HAP-1 (cell line): ENCODE results near the gene BLNK.

Experiments
- DNase-seq, 2 experiments: peaks; one replicate each; pipeline ENCODE4 v3.0.0-alpha.2; 2016 to 2020; ENCODE audit warnings: low spot score in 2 of 2
- H3K27me3 ChIP-seq: fragments of 250-450 bp; sonication (Bioruptor Pico); 2 replicates; pipeline ENCODE4 v1.5.1; 2020; ENCODE audit warnings: low read depth, mild to moderate bottlenecking, moderate library complexity
- H3K36me3 ChIP-seq: fragments of 250-450 bp; sonication (Bioruptor Pico); replicated peaks from 2 replicates; pipeline ENCODE4 v1.5.1; 2020; ENCODE audit warnings: mild to moderate bottlenecking
- H3K4me1 ChIP-seq: fragments of 250-450 bp; sonication (Bioruptor Pico); 2 replicates; pipeline ENCODE4 v1.5.1; 2020; ENCODE audit warnings: mild to moderate bottlenecking
- H3K4me3 ChIP-seq: fragments of 250-450 bp; sonication (Bioruptor Pico); 2 replicates; pipeline ENCODE4 v1.5.1; 2020; ENCODE audit warnings: mild to moderate bottlenecking, moderate library complexity
- H3K9me3 ChIP-seq: fragments of 250-450 bp; sonication (Bioruptor Pico); 2 replicates; pipeline ENCODE4 v1.5.1; 2020; ENCODE audit warnings: mild to moderate bottlenecking, moderate library complexity
- in situ Hi-C: fragments of 300-500 bp; cut with MboI; formaldehyde crosslinking; loops from 3 replicates; pipeline ENCODE4 v1.14.3; 2020; ENCODE audit warnings: low sequenced_read_pairs, inconsistent platforms, mixed read lengths

The BLNK gene

DNA sequence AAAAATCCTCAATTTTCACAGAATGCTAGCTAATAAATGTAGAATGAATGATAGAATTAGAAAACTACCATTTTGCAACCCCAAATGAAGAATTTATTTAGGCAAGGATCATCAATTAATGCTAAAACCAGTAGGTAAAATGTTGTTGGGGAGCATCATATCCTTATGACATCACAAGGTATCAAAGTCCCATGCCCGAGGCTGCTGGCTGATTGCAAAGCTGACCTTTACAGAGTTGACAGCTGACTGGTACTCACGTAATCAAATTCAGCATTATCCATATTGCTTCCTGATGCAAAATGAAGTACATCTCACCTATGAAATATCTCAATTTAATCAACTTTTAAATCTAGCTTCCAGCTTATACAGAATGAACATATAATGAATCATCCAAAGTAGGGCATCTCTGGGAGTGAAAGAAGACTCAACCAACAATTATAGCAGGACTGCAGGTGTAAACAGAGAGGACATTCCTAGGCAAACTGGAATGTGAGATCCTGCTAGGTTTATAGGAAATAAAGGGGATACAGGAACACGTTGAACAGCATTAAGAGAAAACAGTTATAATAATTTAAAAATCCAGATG lies 10.2 kb upstream of the BLNK start:
- Histone ChIP-seq H3K4me1 (no peaks in the 10 kb centered on the region), H3K9me3 (no peaks in the 10 kb centered on the region), H3K4me3 (no peak overlapping the region), H3K36me3 (no peaks in the 10 kb centered on the region), H3K27me3 (peaks cover 12% of the 10 kb centered on the region; the same call in 1 of the 2 replicates)
- DNase-seq: no peak
- in situ Hi-C loops: no loop called here

DNA sequence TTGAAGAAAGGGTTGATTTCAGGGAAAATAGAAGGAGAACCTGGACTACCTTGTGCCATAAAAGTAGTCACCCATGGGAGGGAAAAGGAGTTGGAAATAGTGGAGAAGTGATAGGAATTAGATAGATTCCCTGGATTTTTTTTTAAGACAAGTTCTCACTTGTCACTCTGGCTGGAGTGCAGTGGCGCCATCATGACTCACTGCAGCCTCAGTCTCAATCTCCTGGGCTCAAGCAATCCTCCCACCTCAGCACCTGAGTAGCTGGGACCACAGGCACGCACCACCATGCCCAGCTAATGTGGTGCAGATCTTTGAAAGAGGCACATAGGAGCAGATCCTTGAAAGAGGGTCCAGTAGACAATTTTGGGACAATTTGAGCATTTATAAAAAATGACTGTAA lies 9.5 kb upstream of the BLNK start:
- peaks cover 12% of the 10 kb centered on the region; the same call in 1 of the 2 replicates for H3K27me3 ChIP-seq
- H3K4me1 ChIP-seq: no peaks in the 10 kb centered on the region
- no peak overlapping the region for H3K4me3 ChIP-seq
- no peaks in the 10 kb centered on the region for H3K9me3 ChIP-seq
- no peaks in the 10 kb centered on the region for H3K36me3 ChIP-seq
- in situ Hi-C loops: no loop called here
- DNase-seq: no peak

DNA sequence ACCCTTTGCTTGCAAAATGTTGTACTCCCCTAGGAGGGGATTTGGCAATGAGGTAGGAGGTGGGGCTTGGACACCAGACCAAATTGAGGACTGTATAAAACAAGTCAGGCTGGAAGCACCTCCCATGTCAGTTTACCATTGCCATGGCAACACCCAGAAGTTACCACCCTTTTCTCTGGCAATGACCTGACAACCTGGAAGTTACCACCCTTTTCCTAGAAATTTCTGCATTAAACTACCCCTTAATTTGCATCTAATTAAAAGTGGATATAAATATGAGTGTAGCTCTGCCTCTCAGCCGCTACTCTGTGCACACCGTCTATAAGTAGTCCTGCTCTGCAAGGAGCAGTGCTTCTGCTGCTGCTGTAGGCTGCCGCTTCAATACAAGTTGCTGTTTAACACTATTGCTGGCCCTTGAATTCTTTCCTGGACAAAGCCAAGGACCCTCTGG lies 7.8 kb upstream of the BLNK start:
- no peak overlapping the region for H3K4me3 ChIP-seq
- H3K27me3 ChIP-seq: peaks cover 12% of the 10 kb centered on the region; the same call in 1 of the 2 replicates
- no peak for DNase-seq
- H3K9me3 ChIP-seq: no peaks in the 10 kb centered on the region
- H3K36me3 ChIP-seq: no peaks in the 10 kb centered on the region
- H3K4me1 ChIP-seq: no peaks in the 10 kb centered on the region
- in situ Hi-C loops: no loop called here

DNA sequence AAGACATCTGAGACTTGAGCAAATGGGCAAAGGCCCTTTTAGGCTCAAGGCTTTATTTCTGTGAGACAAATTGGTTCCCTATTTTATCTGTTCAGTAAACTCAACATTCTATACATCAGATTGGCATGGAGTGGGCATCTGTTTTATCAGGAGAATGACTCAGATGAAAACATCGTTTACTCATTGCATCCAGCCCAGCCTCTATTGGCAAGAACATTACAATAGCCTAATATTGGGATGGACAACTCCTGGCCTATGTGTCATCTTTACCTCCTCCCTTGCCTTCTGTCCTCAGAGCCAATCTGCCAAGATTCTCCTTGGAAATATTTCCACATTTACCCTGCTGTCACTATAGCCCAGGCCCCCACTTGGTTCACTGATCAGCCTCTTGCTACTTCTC lies 5.5 kb upstream of the BLNK start:
- H3K27me3 ChIP-seq: peaks cover 5% of the 10 kb centered on the region; the same call in 1 of the 2 replicates

DNA sequence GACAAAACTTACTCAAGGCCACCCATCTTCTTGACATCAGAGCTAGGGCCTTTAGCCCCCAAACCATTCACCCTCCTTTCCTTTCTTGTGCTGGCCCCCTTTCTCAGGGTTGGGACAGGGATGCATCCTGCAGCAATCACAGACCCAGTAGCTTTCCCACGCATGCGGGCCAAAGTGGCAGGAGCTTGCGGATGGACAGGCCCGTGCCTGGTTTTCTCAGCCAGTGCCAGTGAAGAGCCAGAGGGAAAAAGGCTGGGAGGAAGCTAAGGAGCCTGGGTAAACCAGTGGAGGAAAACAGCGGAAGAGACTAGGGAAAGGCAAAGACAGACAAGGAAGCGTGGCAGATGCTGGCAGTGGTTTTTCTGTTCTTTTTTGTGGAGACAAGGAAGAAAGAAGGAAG lies 5.1 kb upstream of the BLNK start:
- H3K4me1 ChIP-seq: no peaks in the 10 kb centered on the region
- DNase-seq: no peak
- H3K36me3 ChIP-seq: no peaks in the 10 kb centered on the region
- peaks cover 4% of the 10 kb centered on the region; the same call in 1 of the 2 replicates for H3K27me3 ChIP-seq
- H3K4me3 ChIP-seq: no peak overlapping the region
- no peaks in the 10 kb centered on the region for H3K9me3 ChIP-seq
- in situ Hi-C loops: no loop called here

More for the DNA sequence above, 5.5 kb upstream of the BLNK start:
- Histone ChIP-seq H3K36me3 (no peaks in the 10 kb centered on the region), H3K9me3 (no peaks in the 10 kb centered on the region), H3K4me1 (no peaks in the 10 kb centered on the region), H3K4me3 (no peak overlapping the region)
- in situ Hi-C loops: no loop called here
- no peak for DNase-seq

DNA sequence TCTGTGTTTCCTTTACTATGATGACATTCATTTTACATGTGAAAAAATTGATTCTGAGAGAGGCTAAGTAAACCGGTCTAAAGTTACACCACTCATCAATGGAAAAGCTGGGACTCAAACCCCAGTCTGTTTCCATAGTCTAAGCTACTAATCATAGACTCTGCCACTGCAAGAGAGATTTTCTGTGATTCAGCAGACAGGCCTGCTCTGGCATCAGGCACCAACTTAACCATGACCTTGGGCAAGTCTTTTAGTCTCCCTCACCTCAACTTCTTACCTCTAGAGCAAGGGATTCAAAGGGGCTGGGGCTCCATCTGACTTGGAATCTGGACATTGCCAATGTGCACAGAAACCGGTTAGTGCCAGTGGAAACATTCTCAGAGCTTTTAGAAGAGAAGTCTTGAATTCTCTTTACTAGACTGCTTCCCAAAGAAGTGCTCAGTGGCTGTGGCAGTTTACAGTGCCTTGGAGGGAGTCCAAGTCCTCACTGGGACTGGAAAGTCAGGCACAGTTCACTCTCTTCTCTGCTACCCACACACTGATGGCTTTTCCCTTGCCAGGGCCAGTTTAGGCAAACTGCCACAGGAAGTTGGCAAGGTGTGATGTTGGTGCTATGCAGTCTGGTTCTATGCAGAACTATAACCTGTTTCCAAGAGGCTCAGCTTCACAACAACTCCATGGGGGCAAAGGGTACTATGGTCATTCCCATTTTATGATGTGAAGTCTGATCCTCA lies 4.5 kb upstream of the BLNK start:
- no peaks in the 10 kb centered on the region; the same call in 1 of the 2 replicates for H3K27me3 ChIP-seq
- H3K4me3 ChIP-seq: no peak overlapping the region
- in situ Hi-C loops: no loop called here
- no peaks in the 10 kb centered on the region for H3K9me3 ChIP-seq
- H3K36me3 ChIP-seq: no peaks in the 10 kb centered on the region
- no peak for DNase-seq
- H3K4me1 ChIP-seq: no peaks in the 10 kb centered on the region

DNA sequence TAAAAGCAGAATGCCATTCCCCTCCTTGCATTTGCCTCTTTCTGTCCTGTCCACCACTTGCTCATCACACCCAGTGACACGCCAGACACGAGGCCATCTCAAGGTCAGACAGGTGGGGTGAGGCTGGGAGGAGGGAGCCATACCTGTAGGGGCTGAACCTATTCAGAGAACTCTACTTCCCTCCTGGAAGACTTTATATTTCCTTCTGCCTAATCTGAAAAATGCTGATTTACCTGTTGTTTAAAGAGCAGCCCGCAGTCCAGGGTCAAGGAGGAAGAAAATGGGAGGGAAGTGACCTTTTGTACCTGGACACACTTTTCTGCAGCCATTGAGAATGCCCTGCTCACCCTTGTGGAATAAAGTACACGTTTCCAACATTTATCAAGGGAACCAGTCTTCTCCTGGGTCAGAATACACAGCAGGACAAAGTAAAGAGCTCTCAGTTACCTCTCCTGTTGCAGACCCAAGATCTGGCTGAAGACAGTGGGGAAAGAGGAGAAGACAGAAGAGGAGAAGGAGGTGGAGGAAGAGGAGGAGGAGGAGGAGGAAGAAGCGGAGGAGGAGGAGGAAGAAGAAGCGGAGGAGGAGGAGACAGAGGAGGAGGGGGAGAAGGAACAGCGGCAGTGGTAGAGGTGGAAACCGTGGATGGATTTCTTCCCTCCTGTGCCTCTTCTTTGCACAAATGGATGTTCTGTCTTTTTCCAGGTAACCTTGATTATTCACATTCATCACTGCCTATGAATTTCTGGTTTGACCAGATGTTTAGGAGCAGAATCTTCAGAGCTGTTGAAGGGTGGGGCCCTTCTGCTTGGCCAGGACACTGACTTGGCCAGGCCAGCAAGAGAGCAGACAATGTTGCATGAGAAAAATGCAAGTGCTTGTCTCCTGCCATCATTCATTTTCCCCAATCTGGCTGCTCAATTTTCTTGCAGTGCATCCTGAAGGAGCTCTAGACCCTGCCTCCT lies 1.2 kb upstream of the BLNK start:
- Histone ChIP-seq H3K4me1 (no peaks in the 10 kb centered on the region), H3K36me3 (no peaks in the 10 kb centered on the region), H3K27me3 (no peaks in the 10 kb centered on the region), H3K9me3 (no peaks in the 10 kb centered on the region), H3K4me3 (no peak overlapping the region)
- no peak for DNase-seq
- in situ Hi-C loops: no loop called here

DNA sequence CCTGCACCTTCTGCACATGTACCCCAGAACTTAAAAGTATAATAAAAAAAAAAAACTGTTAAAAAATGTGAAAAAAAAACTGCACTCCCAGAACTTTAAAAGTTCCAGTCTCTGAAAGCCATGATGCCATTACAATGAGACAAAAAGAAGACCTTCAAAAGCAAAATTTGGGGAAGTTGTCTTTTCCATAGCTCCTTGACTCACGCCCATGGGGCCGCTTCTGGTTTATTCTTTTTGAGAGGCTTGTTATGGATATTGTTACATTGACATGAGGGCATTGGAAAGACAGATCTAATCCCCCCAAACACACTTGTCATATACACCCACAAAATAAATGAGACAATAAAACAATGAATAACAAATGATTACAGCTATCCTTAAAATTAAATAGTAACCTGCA lies 798 bp downstream of the BLNK start:
- in situ Hi-C loops: no loop called here
- Histone ChIP-seq H3K27me3 (no peaks in the 10 kb centered on the region), H3K4me1 (no peaks in the 10 kb centered on the region), H3K9me3 (no peaks in the 10 kb centered on the region), H3K36me3 (no peaks in the 10 kb centered on the region), H3K4me3 (no peak overlapping the region)
- no peak for DNase-seq

DNA sequence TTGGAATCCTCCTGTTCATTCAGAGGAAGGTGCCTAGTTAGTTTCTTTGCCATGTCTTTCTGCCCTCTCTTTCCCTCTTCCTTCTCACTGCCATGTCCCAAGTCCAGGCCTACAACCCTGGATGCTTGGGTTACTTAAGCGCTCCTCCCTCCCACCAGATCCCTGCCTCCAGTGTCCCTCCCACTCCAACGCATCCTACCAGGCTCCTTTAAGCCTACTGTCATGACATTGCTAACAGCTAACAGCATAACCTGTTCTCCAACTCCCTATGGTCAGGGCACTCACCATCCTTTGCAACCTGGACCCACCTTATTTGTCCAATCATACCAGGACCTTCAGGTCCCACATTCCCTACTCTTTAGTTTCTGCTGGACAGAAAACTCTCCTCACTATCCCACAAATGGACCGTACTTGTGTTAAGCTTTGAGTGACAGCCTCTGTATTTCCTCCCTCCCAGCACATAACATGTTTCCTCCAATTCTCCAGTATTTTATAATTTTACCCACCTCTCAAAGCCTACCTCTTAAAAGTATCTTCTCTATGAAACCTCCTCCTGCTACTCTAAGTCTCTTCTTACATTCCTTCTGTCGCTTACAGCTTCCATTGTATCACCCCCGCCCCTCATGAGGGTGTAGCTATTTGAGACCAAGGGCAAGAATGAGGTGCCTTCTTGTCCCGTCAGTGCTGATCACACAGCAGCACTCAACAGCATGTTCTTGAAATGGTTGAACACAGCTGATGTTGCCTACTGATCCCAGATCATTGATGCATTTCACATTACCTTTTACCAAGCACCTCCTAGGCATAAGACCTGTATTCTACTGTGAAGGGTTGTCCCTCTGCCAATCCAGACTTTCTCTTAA lies 1.7 kb downstream of the BLNK start:
- Histone ChIP-seq H3K27me3 (no peaks in the 10 kb centered on the region), H3K4me3 (no peak overlapping the region), H3K4me1 (no peaks in the 10 kb centered on the region), H3K9me3 (no peaks in the 10 kb centered on the region), H3K36me3 (no peaks in the 10 kb centered on the region)
- in situ Hi-C loops: no loop called here
- DNase-seq: no peak

DNA sequence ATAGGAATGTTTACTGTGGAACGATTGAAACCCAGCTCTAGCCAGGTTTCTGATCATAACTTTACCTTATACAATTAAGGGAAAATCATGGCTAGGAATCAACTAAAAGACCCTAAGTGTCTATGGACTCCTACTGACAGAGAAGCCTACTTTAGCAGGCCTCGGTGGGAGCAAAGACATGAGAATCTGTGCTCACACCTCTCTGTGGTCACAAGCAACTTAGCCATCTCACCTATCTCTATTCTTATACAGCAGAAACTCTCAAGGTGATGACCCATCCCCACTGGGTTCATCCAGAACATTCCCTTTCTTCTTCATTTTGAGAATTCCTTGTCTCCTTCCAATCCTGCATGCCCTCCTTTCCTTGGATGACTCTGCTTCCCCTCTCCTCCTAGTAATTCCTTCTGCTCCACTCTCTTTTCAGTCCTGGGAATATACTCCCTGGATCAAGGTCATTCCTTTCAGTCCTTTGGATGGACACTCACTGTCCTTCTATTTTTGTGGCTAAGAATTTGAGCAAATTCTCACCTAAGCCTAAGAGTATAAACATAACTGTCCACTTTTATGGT lies 2.9 kb downstream of the BLNK start:
- H3K4me1 ChIP-seq: no peaks in the 10 kb centered on the region
- in situ Hi-C loops: no loop called here
- DNase-seq: no peak
- no peaks in the 10 kb centered on the region for H3K9me3 ChIP-seq
- H3K27me3 ChIP-seq: no peaks in the 10 kb centered on the region
- no peak overlapping the region for H3K4me3 ChIP-seq
- H3K36me3 ChIP-seq: no peaks in the 10 kb centered on the region

DNA sequence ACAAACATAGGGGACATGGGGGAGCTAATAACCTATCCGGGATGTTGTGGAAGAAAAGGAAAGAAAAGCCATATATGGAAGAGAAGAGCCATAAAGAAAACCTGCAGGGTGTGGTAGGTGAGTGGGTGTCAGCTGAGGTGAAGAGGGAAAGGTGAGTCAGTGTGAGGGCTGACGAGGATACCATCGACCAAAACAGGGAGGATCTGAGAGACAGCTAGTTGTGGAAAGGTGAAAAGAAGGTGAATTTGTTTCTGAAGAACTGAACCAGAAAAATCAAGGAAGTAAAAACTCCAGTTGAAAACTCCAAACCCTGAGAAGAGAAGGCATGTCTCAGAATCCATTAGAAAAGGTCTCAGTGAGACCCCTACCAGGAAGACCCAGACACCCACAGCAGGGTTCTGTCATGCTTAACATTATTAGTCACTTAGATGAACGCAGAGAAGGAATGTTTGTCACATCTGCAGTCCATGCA lies 4.1 kb downstream of the BLNK start:
- in situ Hi-C loops: no loop called here
- H3K9me3 ChIP-seq: no peaks in the 10 kb centered on the region
- H3K27me3 ChIP-seq: no peaks in the 10 kb centered on the region
- no peak for DNase-seq
- no peaks in the 10 kb centered on the region for H3K36me3 ChIP-seq
- H3K4me3 ChIP-seq: no peak overlapping the region
- no peaks in the 10 kb centered on the region for H3K4me1 ChIP-seq

DNA sequence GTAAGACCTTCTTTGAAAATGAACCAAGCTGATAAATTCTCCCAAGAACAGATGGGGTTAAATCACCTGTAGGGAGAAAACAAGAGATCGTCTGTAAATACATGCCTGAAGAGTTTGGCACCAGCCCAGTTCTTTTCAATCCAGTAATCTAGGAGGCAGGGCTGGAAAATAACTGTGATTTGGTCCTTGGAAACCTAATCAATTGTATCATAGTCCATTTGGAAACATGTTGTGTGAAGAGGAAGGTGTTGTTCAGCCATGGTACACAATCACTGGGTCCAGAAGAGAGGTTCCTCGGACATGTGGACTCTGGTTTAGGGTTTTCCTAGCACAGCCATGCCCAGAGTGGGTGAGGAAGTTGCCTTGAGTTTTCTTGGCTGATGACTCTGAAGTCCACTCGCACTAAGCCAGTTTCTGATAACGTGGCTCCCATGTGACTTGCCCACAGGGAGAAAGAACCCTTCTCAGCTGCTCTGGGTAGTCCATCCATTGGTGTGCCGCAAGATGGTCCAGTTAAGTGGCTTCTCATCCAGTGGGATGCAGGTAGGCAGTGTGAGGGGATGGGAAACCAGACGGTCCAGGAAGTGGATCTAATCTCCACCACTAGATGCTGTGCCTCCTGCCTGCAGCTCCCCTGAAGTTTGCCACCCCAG lies 5.1 kb downstream of the BLNK start:
- H3K36me3 ChIP-seq: no peaks in the 10 kb centered on the region
- no peaks in the 10 kb centered on the region for H3K27me3 ChIP-seq
- in situ Hi-C loops: no loop called here
- no peaks in the 10 kb centered on the region for H3K4me1 ChIP-seq
- DNase-seq: no peak
- no peak overlapping the region for H3K4me3 ChIP-seq
- no peaks in the 10 kb centered on the region for H3K9me3 ChIP-seq
